ENCODE results near the gene SLC22A3. TPM values are rescaled to one million over a fixed set of nuclear protein-coding genes. Genes with fewer than 3 reads are reported as not detected.

Gene SLC22A3
- total and polyA plus RNA-seq, 2 of the 13 experiments (the other 11 are each of a cell fraction or from before 2014, with no cell fraction given) = 12.0 to 31.5 TPM

- POLR2A ChIA-PET = no interaction called here
Measured at GRCh38 chr6:160412993-160413392, 64.8 kb downstream of the SLC22A3 start.

GRCh38 chr6:160417146-160417545, 69.0 kb downstream of the SLC22A3 start:
- Histone ChIP-seq H3K4me1 (ENCODE audit: insufficient read depth, low read length) (peaks cover 29% of the 10 kb centered on the region), H3K9ac (ENCODE audit: insufficient read depth, low read depth, low read length) (no peak overlapping the region), H3K9me3 (ENCODE audit: low read length) (no peaks in the 10 kb centered on the region), H3K4me3 (replicated peaks in 1 of 3; ENCODE audit: insufficient read depth in 1 of 3, low read depth in 2 of 3, low read length in 3 of 3) (no peak overlapping the region), H3K36me3 (replicated peaks in 1 of 2; ENCODE audit: control insufficient read depth in 1 of 2, insufficient read depth in 2 of 2, low read length in 2 of 2) (peaks cover under 1 to 7% of the 10 kb centered on the region in 2 experiments; a peak in 2 of 5 replicates), H3K27ac (ENCODE audit: extremely low read length, insufficient read depth, low read length) (no peak overlapping the region), H4K20me1 (ENCODE audit: insufficient read depth, low read length) (no peaks in the 10 kb centered on the region), H3K4me2 (ENCODE audit: low read depth, low read length) (no peak overlapping the region), H2AFZ (ENCODE audit: low read length) (no peak overlapping the region), H3K27me3 (ENCODE audit: control insufficient read depth in 1 of 2, insufficient read depth in 2 of 2, low read length in 2 of 2) (no peaks in the 10 kb centered on the region), H3K79me2 (ENCODE audit: insufficient read depth, low read length) (no peaks in the 10 kb centered on the region)
- 100% methylated on average over 1 of the region's 1 CpG for WGBS (ENCODE audit: low lambda C conversion rate)
- FAIRE-seq (no peak), ATAC-seq (no peak), DNase-seq (ENCODE audit: low spot score) (no peak)
- in situ Hi-C loops (cut with HindIII; ENCODE audit: extremely low pct_ligation_motif_present, low pct_unique_long_range_greater_than_20kb) (no loop called here), intact Hi-C loops (cut with micrococcal nuclease; ENCODE audit: unreplicated experiment) (no loop called here)
- ChIA-PET POLR2A (no interaction called here), CTCF (ENCODE audit: low intra/inter-chr PET ratio, low total read pairs) (no interaction called here)
- no TSS peak for BruUV-seq (replicated peaks)
- TF ChIP-seq ATAD3A (CRISPR knock-in tag; IDR thresholded peaks at IDR 0.05) (no peak), ZNF850 (CRISPR knock-in tag; conservative IDR thresholded peaks at IDR 0.05) (no peak), ZNF766 (CRISPR knock-in tag; IDR thresholded peaks at IDR 0.05; ENCODE audit: borderline replicate concordance) (no peak), ZNF367 (CRISPR knock-in tag; IDR thresholded peaks at IDR 0.05; ENCODE audit: borderline replicate concordance) (no peak)
- TF ChIP-seq, protein P1, sequence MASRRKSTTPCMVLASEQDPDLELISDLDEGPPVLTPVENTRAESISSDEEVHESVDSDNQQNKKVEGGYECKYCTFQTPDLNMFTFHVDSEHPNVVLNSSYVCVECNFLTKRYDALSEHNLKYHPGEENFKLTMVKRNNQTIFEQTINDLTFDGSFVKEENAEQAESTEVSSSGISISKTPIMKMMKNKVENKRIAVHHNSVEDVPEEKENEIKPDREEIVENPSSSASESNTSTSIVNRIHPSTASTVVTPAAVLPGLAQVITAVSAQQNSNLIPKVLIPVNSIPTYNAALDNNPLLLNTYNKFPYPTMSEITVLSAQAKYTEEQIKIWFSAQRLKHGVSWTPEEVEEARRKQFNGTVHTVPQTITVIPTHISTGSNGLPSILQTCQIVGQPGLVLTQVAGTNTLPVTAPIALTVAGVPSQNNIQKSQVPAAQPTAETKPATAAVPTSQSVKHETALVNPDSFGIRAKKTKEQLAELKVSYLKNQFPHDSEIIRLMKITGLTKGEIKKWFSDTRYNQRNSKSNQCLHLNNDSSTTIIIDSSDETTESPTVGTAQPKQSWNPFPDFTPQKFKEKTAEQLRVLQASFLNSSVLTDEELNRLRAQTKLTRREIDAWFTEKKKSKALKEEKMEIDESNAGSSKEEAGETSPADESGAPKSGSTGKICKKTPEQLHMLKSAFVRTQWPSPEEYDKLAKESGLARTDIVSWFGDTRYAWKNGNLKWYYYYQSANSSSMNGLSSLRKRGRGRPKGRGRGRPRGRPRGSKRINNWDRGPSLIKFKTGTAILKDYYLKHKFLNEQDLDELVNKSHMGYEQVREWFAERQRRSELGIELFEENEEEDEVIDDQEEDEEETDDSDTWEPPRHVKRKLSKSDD (CRISPR knock-in tag; IDR thresholded peaks at IDR 0.05; ENCODE audit: low read depth) = no peak

More at GRCh38 chr6:160412993-160413392, 64.8 kb downstream of the SLC22A3 start:
- H3K4me1 ChIP-seq (ENCODE audit: insufficient read depth, low read length) = peaks cover 32% of the 10 kb centered on the region
- TF ChIP-seq RFX5 (IDR thresholded peaks at IDR 0.05; ENCODE audit: low read depth, low read length) (no peak), WIZ (CRISPR knock-in tag; IDR thresholded peaks at IDR 0.05) (no peak), ZNF790 (CRISPR knock-in tag; IDR thresholded peaks at IDR 0.05; ENCODE audit: borderline replicate concordance) (no peak), ZNF512 (CRISPR knock-in tag; IDR thresholded peaks at IDR 0.05) (no peak)
- H3K27ac ChIP-seq (ENCODE audit: extremely low read length, insufficient read depth, low read length) = no peak overlapping the region
- no peak overlapping the region for H3K9ac ChIP-seq (ENCODE audit: insufficient read depth, low read depth, low read length)
- H2AFZ ChIP-seq (ENCODE audit: low read length) = no peak overlapping the region
- no peaks in the 10 kb centered on the region for H3K79me2 ChIP-seq (ENCODE audit: insufficient read depth, low read length)
- CTCF ChIA-PET (ENCODE audit: low intra/inter-chr PET ratio, low total read pairs) = no interaction called here
- intact Hi-C loops (cut with micrococcal nuclease; ENCODE audit: unreplicated experiment) (no loop called here), in situ Hi-C loops (cut with HindIII; ENCODE audit: extremely low pct_ligation_motif_present, low pct_unique_long_range_greater_than_20kb) (no loop called here)
- no peak for DNase-seq (ENCODE audit: low spot score)
- H4K20me1 ChIP-seq (ENCODE audit: insufficient read depth, low read length) = no peaks in the 10 kb centered on the region
- FAIRE-seq = no peak
- no peak overlapping the region for H3K4me3 ChIP-seq (replicated peaks in 1 of 3; ENCODE audit: insufficient read depth in 1 of 3, low read depth in 2 of 3, low read length in 3 of 3)
- peaks cover 1 to 14% of the 10 kb centered on the region in 2 experiments; a peak in 2 of 5 replicates for H3K36me3 ChIP-seq (replicated peaks in 1 of 2; ENCODE audit: control insufficient read depth in 1 of 2, insufficient read depth in 2 of 2, low read length in 2 of 2)
- no peak for ATAC-seq
- H3K27me3 ChIP-seq (ENCODE audit: control insufficient read depth in 1 of 2, insufficient read depth in 2 of 2, low read length in 2 of 2) = no peaks in the 10 kb centered on the region
- no TSS peak for BruUV-seq (replicated peaks)
- WGBS (ENCODE audit: low lambda C conversion rate) = 74% methylated on average over 2 of the region's 2 CpGs
- no peaks in the 10 kb centered on the region for H3K9me3 ChIP-seq (ENCODE audit: low read length)
- no peak overlapping the region for H3K4me2 ChIP-seq (ENCODE audit: low read depth, low read length)

All from HepG2 (cell line).